IPS-18a (cell line): ENCODE results near the gene ATXN1.

Experiments
- H3K27ac ChIP-seq: one replicate; pipeline ENCODE4 v1.5.1; 2013; ENCODE audit warnings: low read length
- H3K27me3 ChIP-seq: one replicate; pipeline ENCODE4 v1.6.1; 2013; ENCODE audit warnings: mild to moderate bottlenecking, low read length; ENCODE audit not compliant: control insufficient read depth, insufficient read depth
- H3K36me3 ChIP-seq: one replicate; pipeline ENCODE4 v1.6.1; 2013; ENCODE audit warnings: low read depth, low read length; ENCODE audit not compliant: control insufficient read depth
- H3K4me1 ChIP-seq: one replicate; pipeline ENCODE4 v1.6.1; 2013; ENCODE audit warnings: low read depth, low read length; ENCODE audit not compliant: control insufficient read depth
- H3K4me3 ChIP-seq: one replicate; pipeline ENCODE4 v1.5.1; 2013; ENCODE audit warnings: low read length
- H3K9ac ChIP-seq: one replicate; pipeline ENCODE4 v1.6.1; 2013; ENCODE audit warnings: mild to moderate bottlenecking, low read length, moderate library complexity
- H3K9me3 ChIP-seq: one replicate; pipeline ENCODE4 v1.6.1; 2013; ENCODE audit warnings: low read depth, low read length; ENCODE audit not compliant: control insufficient read depth

Gene ATXN1

GRCh38 chr6:16576451-16577368, 184.6 kb downstream of the ATXN1 start:
- H3K27ac ChIP-seq, result no peak overlapping the region
- H3K4me1 ChIP-seq, result no peaks in the 10 kb centered on the region
- H3K9ac ChIP-seq, result no peak overlapping the region
- no peaks in the 10 kb centered on the region for H3K27me3 ChIP-seq
- H3K9me3 ChIP-seq, result no peaks in the 10 kb centered on the region
- no peaks in the 10 kb centered on the region for H3K36me3 ChIP-seq
- H3K4me3 ChIP-seq, result no peak overlapping the region

GRCh38 chr6:16575655-16576054, 185.6 kb downstream of the ATXN1 start:
- Histone ChIP-seq H3K9ac (no peak overlapping the region), H3K36me3 (no peaks in the 10 kb centered on the region), H3K27me3 (no peaks in the 10 kb centered on the region), H3K9me3 (no peaks in the 10 kb centered on the region), H3K4me3 (no peak overlapping the region), H3K27ac (no peak overlapping the region), H3K4me1 (no peaks in the 10 kb centered on the region)

- no peak overlapping the region for H3K4me3 ChIP-seq
- no peak overlapping the region for H3K9ac ChIP-seq
- no peak overlapping the region for H3K27ac ChIP-seq
- no peaks in the 10 kb centered on the region for H3K9me3 ChIP-seq
- H3K27me3 ChIP-seq, result no peaks in the 10 kb centered on the region
- H3K4me1 ChIP-seq, result no peaks in the 10 kb centered on the region
- no peaks in the 10 kb centered on the region for H3K36me3 ChIP-seq
Observed at GRCh38 chr6:16572943-16573342, 188.3 kb downstream of the ATXN1 start.

- Histone ChIP-seq H3K36me3 (no peaks in the 10 kb centered on the region), H3K9ac (no peak overlapping the region), H3K4me1 (no peaks in the 10 kb centered on the region), H3K27me3 (no peaks in the 10 kb centered on the region), H3K4me3 (no peak overlapping the region), H3K9me3 (no peaks in the 10 kb centered on the region), H3K27ac (no peak overlapping the region)
Observed at GRCh38 chr6:16572317-16572716, 188.9 kb downstream of the ATXN1 start.

GRCh38 chr6:16570946-16571345, 190.3 kb downstream of the ATXN1 start:
- no peaks in the 10 kb centered on the region for H3K27me3 ChIP-seq
- H3K9ac ChIP-seq, result no peak overlapping the region
- H3K4me1 ChIP-seq, result no peaks in the 10 kb centered on the region
- no peaks in the 10 kb centered on the region for H3K36me3 ChIP-seq
- H3K9me3 ChIP-seq, result no peaks in the 10 kb centered on the region
- no peak overlapping the region for H3K27ac ChIP-seq
- no peak overlapping the region for H3K4me3 ChIP-seq

GRCh38 chr6:16570221-16570553, 191.1 kb downstream of the ATXN1 start:
- Histone ChIP-seq H3K27me3 (no peaks in the 10 kb centered on the region), H3K4me1 (no peaks in the 10 kb centered on the region), H3K4me3 (no peak overlapping the region), H3K27ac (no peak overlapping the region), H3K9me3 (no peaks in the 10 kb centered on the region), H3K36me3 (no peaks in the 10 kb centered on the region), H3K9ac (no peak overlapping the region)

- Histone ChIP-seq H3K27ac (no peak overlapping the region), H3K36me3 (no peaks in the 10 kb centered on the region), H3K27me3 (no peaks in the 10 kb centered on the region), H3K9me3 (no peaks in the 10 kb centered on the region), H3K9ac (no peak overlapping the region), H3K4me3 (no peak overlapping the region), H3K4me1 (no peaks in the 10 kb centered on the region)
Observed at GRCh38 chr6:16568128-16568527, 193.1 kb downstream of the ATXN1 start.

GRCh38 chr6:16567071-16567470, 194.2 kb downstream of the ATXN1 start:
- no peaks in the 10 kb centered on the region for H3K4me1 ChIP-seq
- H3K36me3 ChIP-seq, result no peaks in the 10 kb centered on the region
- no peak overlapping the region for H3K4me3 ChIP-seq
- no peak overlapping the region for H3K9ac ChIP-seq
- no peaks in the 10 kb centered on the region for H3K9me3 ChIP-seq
- no peaks in the 10 kb centered on the region for H3K27me3 ChIP-seq
- no peak overlapping the region for H3K27ac ChIP-seq

- Histone ChIP-seq H3K4me3 (no peak overlapping the region), H3K9ac (no peak overlapping the region), H3K9me3 (no peaks in the 10 kb centered on the region), H3K27me3 (no peaks in the 10 kb centered on the region), H3K27ac (no peak overlapping the region), H3K4me1 (no peaks in the 10 kb centered on the region), H3K36me3 (no peaks in the 10 kb centered on the region)
Observed at GRCh38 chr6:16564436-16564835, 196.8 kb downstream of the ATXN1 start.

- Histone ChIP-seq H3K4me1 (no peaks in the 10 kb centered on the region), H3K36me3 (no peaks in the 10 kb centered on the region), H3K27me3 (no peaks in the 10 kb centered on the region), H3K4me3 (no peak overlapping the region), H3K9me3 (no peaks in the 10 kb centered on the region), H3K27ac (no peak overlapping the region), H3K9ac (no peak overlapping the region)
Observed at GRCh38 chr6:16563628-16564240, 197.5 kb downstream of the ATXN1 start.

GRCh38 chr6:16562498-16562897, 198.8 kb downstream of the ATXN1 start:
- Histone ChIP-seq H3K27ac (no peak overlapping the region), H3K9ac (no peak overlapping the region), H3K9me3 (no peaks in the 10 kb centered on the region), H3K27me3 (no peaks in the 10 kb centered on the region), H3K4me1 (no peaks in the 10 kb centered on the region), H3K36me3 (no peaks in the 10 kb centered on the region), H3K4me3 (no peak overlapping the region)

- Histone ChIP-seq H3K36me3 (no peaks in the 10 kb centered on the region), H3K9me3 (no peaks in the 10 kb centered on the region)
Observed at GRCh38 chr6:16559071-16559470, 202.2 kb downstream of the ATXN1 start.

More at GRCh38 chr6:16559071-16559470, 202.2 kb downstream of the ATXN1 start:
- no peak overlapping the region for H3K4me3 ChIP-seq
- no peak overlapping the region for H3K9ac ChIP-seq
- no peaks in the 10 kb centered on the region for H3K4me1 ChIP-seq
- H3K27ac ChIP-seq, result no peak overlapping the region
- no peaks in the 10 kb centered on the region for H3K27me3 ChIP-seq
